A549 (cell line): ENCODE data around the gene RXFP3. TPM values are rescaled to one million over a fixed set of nuclear protein-coding genes. Genes with fewer than 3 reads are reported as not detected.

Experiments used
- ATAC-seq, 2 experiments: fragments of 200-7000 bp in 1 of 2; fragments of >200 bp in 1 of 2; cut with Nextera tagmentation in 1 of 2; cut with Tn5 transposase in 1 of 2; 3 replicates each; pipeline versions ENCODE4 v1.8.0 to v1.9.1; 2018 to 2020; ENCODE audit warnings: mild to moderate bottlenecking in 1 of 2, moderate library complexity in 1 of 2
- CTCF ChIA-PET: fragments of 300-600 bp; sonication (Branson Sonifier 250); formaldehyde crosslinking; extraction: SDS; loops from one replicate; lab custom pipeline; 2021; ENCODE audit warnings: antibody characterized with exemption, inconsistent platforms; lab: Yijun Ruan, JAX
- POLR2A ChIA-PET: fragments of 350-600 bp; formaldehyde crosslinking; extraction: SDS; loops from one replicate; lab custom pipeline; 2021; ENCODE audit warnings: antibody characterized with exemption, inconsistent platforms; lab: Yijun Ruan, JAX
- DNase-seq, 2 experiments: peaks; one replicate each; pipeline versions ENCODE4 v3.0.0 to v3.0.0-alpha.2; 2011 to 2016; ENCODE audit warnings: low read depth in 1 of 2, low spot score in 1 of 2
- FAIRE-seq: peaks from 2 replicates; lab custom pipeline; 2011; peaks lifted over from hg19 to GRCh38; lab: Jason Lieb, UNC
- H3K27ac ChIP-seq, 2 experiments: fragments of >200 bp; sonication (Bioruptor Twin); formaldehyde crosslinking; 3 replicates each; pipeline ENCODE4 v1.5.1; 2016 to 2017
- H3K4me1 ChIP-seq: fragments of >200 bp; sonication (Bioruptor Twin); formaldehyde crosslinking; 3 replicates; pipeline ENCODE4 v1.6.1; 2016
- H3K4me2 ChIP-seq: fragments of >200 bp; sonication (Bioruptor Twin); formaldehyde crosslinking; 3 replicates; pipeline ENCODE4 v1.6.1; 2016
- H3K4me3 ChIP-seq: fragments of >200 bp; sonication (Bioruptor Twin); formaldehyde crosslinking; 3 replicates; pipeline ENCODE4 v1.5.1; 2016
- H3K9me3 ChIP-seq: fragments of >200 bp; sonication (Bioruptor Twin); formaldehyde crosslinking; 3 replicates; pipeline ENCODE4 v1.6.1; 2016
- EHF ChIP-seq: fragments of 250-450 bp; sonication (Bioruptor Pico); IDR thresholded peaks from 2 replicates; pipeline ENCODE4 v1.5.0; 2020; ENCODE audit warnings: mild to moderate bottlenecking
- ESRRA ChIP-seq: fragments of 150-350 bp; IDR thresholded peaks from 2 replicates; pipeline ENCODE4 v1.6.1; 2014; ENCODE audit warnings: mild to moderate bottlenecking, low read length, borderline replicate concordance
- GATA3 ChIP-seq: IDR thresholded peaks from 2 replicates; pipeline ENCODE4 v1.6.1; 2012; ENCODE audit warnings: borderline replicate concordance
- HDAC2 ChIP-seq: fragments of 200-600 bp; sonication (generic); IDR thresholded peaks from 2 replicates; pipeline ENCODE4 v1.6.1; 2016
- HOXB5 ChIP-seq: fragments of 250-450 bp; sonication (Bioruptor Pico); IDR thresholded peaks from 2 replicates; pipeline ENCODE4 v1.5.0; 2020; ENCODE audit warnings: mild to moderate bottlenecking, moderate library complexity
- JUN ChIP-seq, 2 experiments: fragments of >200 bp; sonication (Bioruptor Twin); formaldehyde crosslinking; IDR thresholded peaks; 2 replicates in 1 of 2; 3 replicates in 1 of 2; pipeline ENCODE4 v1.6.1; 2016 to 2017
- MAZ ChIP-seq: fragments of 150-350 bp; IDR thresholded peaks from 2 replicates; pipeline ENCODE4 v1.6.1; 2014; ENCODE audit warnings: antibody characterized with exemption, low read depth, low read length, borderline replicate concordance
- MYC ChIP-seq: IDR thresholded peaks from 2 replicates; pipeline ENCODE4 v1.6.1; 2012; ENCODE audit warnings: mild to moderate bottlenecking, inconsistent platforms, low read length, improper control_type of control experiment, borderline replicate concordance
- POLR2A ChIP-seq: IDR thresholded peaks from 2 replicates; pipeline ENCODE4 v1.6.1; 2012; ENCODE audit warnings: mild to moderate bottlenecking, low read length
- RAD21 ChIP-seq, 2 experiments: fragments of >200 bp in 1 of 2; sonication (Bioruptor Twin) in 1 of 2; formaldehyde crosslinking in 1 of 2; IDR thresholded peaks in 1 of 2; conservative IDR thresholded peaks in 1 of 2; 2 replicates in 1 of 2; 3 replicates in 1 of 2; pipeline ENCODE4 v1.6.1; 2012 to 2018; ENCODE audit warnings: inconsistent platforms in 1 of 2
- ZNF302 ChIP-seq: fragments of 250-450 bp; sonication (Bioruptor Pico); IDR thresholded peaks from 2 replicates; pipeline ENCODE4 v1.9.0; 2021; ENCODE audit warnings: inconsistent platforms, mild to moderate bottlenecking, moderate library complexity
- WGBS: methylation state at CpG from one replicate; pipeline ENCODE4 v1.1.6; 2017; ENCODE audit errors: missing lambda C conversion rate; 5-methylcytosine and 5-hydroxymethylcytosine counted together
- polyA plus RNA-seq, 4 experiments: library from polyadenylated mRNA; depleted of rRNA in 3 of 4; stranded (reverse); fragments of >200 nt; fragmentation: RNase III in 1 of 4; extraction: RNeasy Plus Mini Kit Qiagen cat#74134 plus additional on column Dnase treatment in 1 of 4; gene quantifications; 2 replicates in 3 of 4; 3 replicates in 1 of 4; pipeline ENCODE4 v1.2.3, GENCODE V29; 2011 to 2017
- small RNA-seq, 6 experiments: library from RNA; depleted of rRNA; stranded (forward); fragments of <200 nt; gene quantifications; one replicate each; pipeline ENCODE3, GENCODE V24; 2012
- TF ChIP-seq, protein P1 (sequence below): fragments of 250-450 bp; sonication (Bioruptor Pico); IDR thresholded peaks from 2 replicates; pipeline ENCODE4 v1.5.0; 2021; ENCODE audit warnings: mild to moderate bottlenecking, moderate library complexity, borderline replicate concordance
- TF ChIP-seq, protein P2 (sequence below): fragments of 450-650 bp; IDR thresholded peaks from 2 replicates; pipeline ENCODE4 v1.6.1; 2014; ENCODE audit warnings: antibody characterized with exemption

Gene RXFP3
- polyA plus RNA-seq, 2 of the 4 experiments (the other 2 are of a cell fraction) = not detected

DNA sequence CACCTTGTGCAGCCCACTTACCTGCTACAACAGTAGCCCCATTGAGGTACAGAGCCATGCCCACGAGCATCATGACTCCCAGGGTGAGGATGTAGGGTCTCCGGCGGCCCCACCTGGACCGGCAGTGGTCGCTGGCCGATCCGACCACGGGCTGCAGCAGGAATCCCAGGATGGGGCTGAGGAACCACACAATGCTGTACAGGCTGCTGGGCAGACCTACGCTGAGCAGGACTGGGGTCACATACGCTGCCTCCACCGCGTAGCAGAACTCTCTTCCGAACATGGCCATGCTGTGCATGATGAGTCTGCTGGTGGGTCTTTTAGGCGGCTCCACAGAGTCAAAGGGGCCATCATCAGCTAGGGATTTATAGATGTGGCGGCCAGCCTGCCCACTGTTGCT lies 48.0 kb downstream of the RXFP3 start:
- peak in 1 of 2 experiments; percentile 39; a peak in 1 of 6 replicates for ATAC-seq
- Histone ChIP-seq H3K4me2 (no peak overlapping the region), H3K4me3 (no peak overlapping the region), H3K27ac (no peak overlapping the region), H3K9me3 (no peaks in the 10 kb centered on the region), H3K4me1 (no peaks in the 10 kb centered on the region)
- no peak for FAIRE-seq
- CTCF ChIA-PET = no interaction called here
- 66% methylated on average over 9 of the region's 15 CpGs for WGBS
- DNase-seq = no peak
- TF ChIP-seq, protein P1, sequence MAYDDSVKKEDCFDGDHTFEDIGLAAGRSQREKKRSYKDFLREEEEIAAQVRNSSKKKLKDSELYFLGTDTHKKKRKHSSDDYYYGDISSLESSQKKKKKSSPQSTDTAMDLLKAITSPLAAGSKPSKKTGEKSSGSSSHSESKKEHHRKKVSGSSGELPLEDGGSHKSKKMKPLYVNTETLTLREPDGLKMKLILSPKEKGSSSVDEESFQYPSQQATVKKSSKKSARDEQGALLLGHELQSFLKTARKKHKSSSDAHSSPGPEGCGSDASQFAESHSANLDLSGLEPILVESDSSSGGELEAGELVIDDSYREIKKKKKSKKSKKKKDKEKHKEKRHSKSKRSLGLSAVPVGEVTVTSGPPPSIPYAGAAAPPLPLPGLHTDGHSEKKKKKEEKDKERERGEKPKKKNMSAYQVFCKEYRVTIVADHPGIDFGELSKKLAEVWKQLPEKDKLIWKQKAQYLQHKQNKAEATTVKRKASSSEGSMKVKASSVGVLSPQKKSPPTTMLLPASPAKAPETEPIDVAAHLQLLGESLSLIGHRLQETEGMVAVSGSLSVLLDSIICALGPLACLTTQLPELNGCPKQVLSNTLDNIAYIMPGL = no peak
- no peak for TF ChIP-seq MYC
- 0 out of 2 replicates have a peak, but pooled peaks have one; percentile 16 for TF ChIP-seq POLR2A
- POLR2A ChIA-PET = interaction anchor here (1.5 kb wide), 1 partner anchor 24 kb away, joined by 4 read pairs; the partner anchor contains the start of gene AMACR

DNA sequence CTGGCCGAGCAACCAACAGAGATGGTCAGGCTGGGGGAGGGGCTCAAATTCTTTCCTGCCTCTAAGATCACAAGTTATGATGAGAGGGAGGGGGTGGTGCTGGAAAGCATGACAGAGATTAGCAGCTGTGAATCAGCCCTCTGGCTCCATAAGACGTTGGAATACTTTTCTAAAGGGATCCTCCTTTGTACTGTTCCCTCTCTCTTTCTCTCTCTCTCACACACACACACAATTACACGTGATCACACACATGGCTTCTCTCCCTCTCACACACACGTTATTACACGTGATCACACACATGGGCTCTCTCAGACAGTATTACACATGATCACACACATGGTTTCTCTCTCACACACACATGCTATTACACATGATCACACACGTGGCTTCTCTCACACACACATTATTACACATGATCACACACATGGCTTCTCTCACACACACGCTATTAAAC lies 48.5 kb downstream of the RXFP3 start, which contains the start of gene SLC45A2:
TSS of gene SLC45A2 (minus strand) at position 23 of the 454 bp plus-strand sequence. CDS start 110 bp downstream, outside the sequence.
- FAIRE-seq (no peak), ATAC-seq (no peak), DNase-seq (no peak)
- Histone ChIP-seq H3K27ac (no peak within 1 kb of the TSS), H3K4me2 (no peak within 1 kb of the TSS), H3K4me3 (no peak within 1 kb of the TSS), H3K4me1 (no peaks in the 10 kb centered on the region), H3K9me3 (no peaks in the 10 kb centered on the region)
- WGBS = 53% methylated on average over 7 of the region's 7 CpGs
- POLR2A ChIA-PET = no interaction called here
- TF ChIP-seq JUN (IDR thresholded peaks at IDR 0.05) = no peak
- TF ChIP-seq HDAC2 = no peak
- no peak for TF ChIP-seq GATA3
- TF ChIP-seq ZNF302 (CRISPR knock-in tag) = no peak
- TF ChIP-seq, protein P2, sequence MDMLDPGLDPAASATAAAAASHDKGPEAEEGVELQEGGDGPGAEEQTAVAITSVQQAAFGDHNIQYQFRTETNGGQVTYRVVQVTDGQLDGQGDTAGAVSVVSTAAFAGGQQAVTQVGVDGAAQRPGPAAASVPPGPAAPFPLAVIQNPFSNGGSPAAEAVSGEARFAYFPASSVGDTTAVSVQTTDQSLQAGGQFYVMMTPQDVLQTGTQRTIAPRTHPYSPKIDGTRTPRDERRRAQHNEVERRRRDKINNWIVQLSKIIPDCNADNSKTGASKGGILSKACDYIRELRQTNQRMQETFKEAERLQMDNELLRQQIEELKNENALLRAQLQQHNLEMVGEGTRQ = no peak
- TF ChIP-seq RAD21 (conservative IDR thresholded peaks at IDR 0.05 in 1 of 2, IDR thresholded peaks at IDR 0.05 in 1 of 2) = no peak
- TF ChIP-seq HOXB5 (CRISPR knock-in tag) = no peak
- no peak for TF ChIP-seq MAZ
- no peak for TF ChIP-seq EHF (CRISPR knock-in tag)
- CTCF ChIA-PET = interaction anchor here (0.6 kb wide), 1 partner anchor 50 kb away, joined by 3 read pairs; no protein-coding TSS in a partner anchor

DNA sequence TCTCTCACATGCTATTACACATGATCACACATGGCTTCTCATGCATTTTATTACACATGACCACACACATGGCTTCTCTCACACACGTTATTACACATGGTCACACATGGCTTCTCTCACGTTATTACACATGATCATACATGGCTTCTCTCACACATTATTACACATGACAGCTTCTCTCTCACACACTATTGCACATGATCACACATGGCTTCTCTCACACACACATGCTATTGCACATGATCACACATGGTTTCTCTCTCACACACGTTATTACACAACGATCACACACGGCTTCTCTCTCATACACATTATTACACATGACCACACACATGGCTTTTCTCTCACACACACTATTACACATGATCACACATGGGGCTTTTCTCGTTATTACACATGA lies 49.3 kb downstream of the RXFP3 start:
- TF ChIP-seq, protein P1 = no peak
- no peak for TF ChIP-seq ESRRA
- H3K4me3 ChIP-seq = no peak overlapping the region
- WGBS = 75% methylated on average over 6 of the region's 6 CpGs
- H3K9me3 ChIP-seq = no peaks in the 10 kb centered on the region
- FAIRE-seq = no peak
- ChIA-PET CTCF (interaction anchor here (0.6 to 1.9 kb wide), 2 partner anchors 14 to 50 kb away, joined by 3 to 8 read pairs; no protein-coding TSS in a partner anchor), POLR2A (no interaction called here)
- no peak for ATAC-seq
- H3K4me2 ChIP-seq = no peak overlapping the region
- DNase-seq = no peak
- H3K27ac ChIP-seq = no peak overlapping the region
- no peaks in the 10 kb centered on the region for H3K4me1 ChIP-seq

Small RNA genes within 50 kb of the gene (small RNA-seq; reads per million reads assigned to genes)
- gene RNU6-923P = 0 to 1.3 (median 0) reads per million in 6 experiments

Other genes with a start within 250 kb of the RXFP3 start
- gene ADAMTS12, start 44.4 kb upstream of the RXFP3 start, polyA plus RNA-seq (2011; rRNA removed) = 5.9 and 6.8 TPM in 2 replicates
- gene ADAMTS12, start 44.4 kb upstream of the RXFP3 start, polyA plus RNA-seq (2017; fragmentation: RNase III; extraction: RNeasy Plus Mini Kit Qiagen cat#74134 plus additional on column Dnase treatment) = 4.8 to 6.8 TPM (median 5.4 TPM) in 3 replicates
- gene SLC45A2, start 48.3 kb downstream of the RXFP3 start, polyA plus RNA-seq (2011; rRNA removed) = not detected in 2 replicates
- not detected in 3 replicates for gene SLC45A2, start 48.3 kb downstream of the RXFP3 start, polyA plus RNA-seq (2017; fragmentation: RNase III; extraction: RNeasy Plus Mini Kit Qiagen cat#74134 plus additional on column Dnase treatment)
- 22.1 and 30.1 TPM in 2 replicates for gene AMACR, start 71.7 kb downstream of the RXFP3 start, polyA plus RNA-seq (2011; rRNA removed)
- 16.7 to 21.1 TPM (median 19.6 TPM) in 3 replicates for gene AMACR, start 71.7 kb downstream of the RXFP3 start, polyA plus RNA-seq (2017; fragmentation: RNase III; extraction: RNeasy Plus Mini Kit Qiagen cat#74134 plus additional on column Dnase treatment)
- 1.3 and 1.4 TPM in 2 replicates for gene C1QTNF3, start 106.8 kb downstream of the RXFP3 start, polyA plus RNA-seq (2011; rRNA removed)
- gene C1QTNF3, start 106.8 kb downstream of the RXFP3 start, polyA plus RNA-seq (2017; fragmentation: RNase III; extraction: RNeasy Plus Mini Kit Qiagen cat#74134 plus additional on column Dnase treatment) = 0.18 to 0.35 TPM (median 0.26 TPM) in 3 replicates